HG03135 (cell line): ENCODE data around the gene C17orf107.

Experiments used
- ATAC-seq: cut with Tn5 transposase; IDR thresholded peaks from one replicate; pipeline ENCODE4 v1.9.1; 2021; ENCODE audit warnings: mild to moderate bottlenecking, moderate library complexity; ENCODE audit not compliant: unreplicated experiment

C17orf107 gene

DNA sequence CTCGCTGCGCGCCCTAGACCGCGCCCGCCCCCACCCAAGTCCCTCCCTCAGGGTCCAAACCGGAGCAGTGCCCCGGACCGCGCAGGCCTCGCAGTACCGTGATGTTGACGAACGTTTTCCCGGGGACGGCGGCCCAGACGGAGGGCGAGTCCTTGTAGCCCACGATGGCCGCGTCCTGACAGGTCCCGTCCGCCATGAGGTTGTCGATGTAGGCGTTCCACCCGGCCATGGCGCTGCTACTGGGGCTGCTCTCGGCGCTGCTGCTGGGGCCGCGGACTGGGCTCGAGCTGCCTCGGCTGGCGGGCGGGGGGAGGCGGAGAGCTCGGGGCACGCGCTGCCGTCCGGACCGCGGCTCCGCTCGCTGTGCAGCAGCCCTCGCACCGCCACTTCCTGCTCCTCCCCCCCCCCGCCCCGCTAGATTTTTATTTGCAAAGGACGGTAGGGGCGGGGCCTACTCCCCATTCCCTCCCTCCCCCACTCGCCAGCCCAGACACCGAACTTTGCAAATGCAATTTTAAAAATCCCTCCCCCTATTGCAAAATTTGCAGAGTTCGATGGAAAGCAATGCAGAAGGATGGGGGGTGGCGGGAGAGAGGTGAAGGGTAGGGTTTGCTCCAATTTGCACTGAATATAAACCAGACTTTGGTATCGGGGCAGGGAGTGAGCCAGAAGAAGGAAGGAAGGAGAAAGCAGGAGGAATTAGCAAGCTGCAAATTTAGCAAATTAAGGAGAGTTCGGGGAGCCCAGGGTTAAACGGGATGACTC is 49.0 kb downstream of the C17orf107 start, which contains the start of gene PFN1:
TSS of gene PFN1 (minus strand) at position 365 of the 765 bp plus-strand sequence. CDS start at position 229, 136 bp downstream.
- peak; percentile 17 for ATAC-seq

DNA sequence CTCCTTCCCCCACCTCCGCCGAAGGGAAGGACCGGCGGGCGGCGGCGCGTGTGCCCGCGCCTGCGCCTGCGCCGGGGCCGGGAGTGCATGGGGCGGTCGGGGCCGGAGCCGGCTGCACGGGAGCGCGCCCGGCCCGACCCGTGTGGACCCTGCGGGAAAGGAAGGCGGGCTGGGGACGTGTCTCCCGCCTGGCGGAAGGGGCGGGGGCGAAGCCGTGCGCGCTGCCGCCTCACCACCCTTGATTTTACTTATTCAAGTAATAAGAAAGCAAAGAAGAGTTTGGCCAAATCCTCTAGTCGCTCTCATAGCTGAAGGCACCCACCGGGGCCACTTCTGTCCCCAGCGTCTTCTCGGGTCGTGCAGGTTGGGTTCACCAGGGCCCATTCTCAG is 49.6 kb downstream of the C17orf107 start:
- ATAC-seq, result peak; percentile 35

- peak; percentile 34 for ATAC-seq
These were observed 50.2 kb downstream of the C17orf107 start for GRCh38 chr17:4949321-4950074.

- peak; percentile 2 for ATAC-seq
These were observed 50.9 kb downstream of the C17orf107 start for GRCh38 chr17:4950075-4950745.

GRCh38 chr17:4950746-4951204 is 51.4 kb downstream of the C17orf107 start, which contains the start of gene ENO3:
Gene ENO3 (plus strand): TSS chr17:4951119. CDS start chr17:4951830, 711 bp downstream.
- no peak for ATAC-seq

- ATAC-seq, result no peak
These were observed 52.1 kb downstream of the C17orf107 start for GRCh38 chr17:4951486-4951885.
